HepG2 (cell line): Measurements from ENCODE around the gene NCOA1.
"Not testable (repeated sequence)": the region's sequence is repeated elsewhere in the genome, so short reads cannot be mapped to it uniquely, and the experiment has no call there.

Experiments used
- CTCF ChIP-seq: sonication (generic); formaldehyde crosslinking; IDR thresholded peaks from 2 replicates; pipeline ENCODE4 v1.5.0; 2020; ENCODE audit warnings: mild to moderate bottlenecking, missing genetic modification reagents, moderate library complexity
- JUN ChIP-seq: sonication (generic); formaldehyde crosslinking; IDR thresholded peaks from 2 replicates; pipeline ENCODE4 v1.4.0; 2020; ENCODE audit warnings: mild to moderate bottlenecking, missing genetic modification reagents
- POLR2AphosphoS5 ChIP-seq: IDR thresholded peaks from 2 replicates; pipeline ENCODE4 v1.6.1; 2012; ENCODE audit warnings: low read depth, low read length
- U2AF2 ChIP-seq: fragments of 200-400 bp; formaldehyde crosslinking; IDR thresholded peaks from 2 replicates; pipeline ENCODE4 v1.6.1; 2017; ENCODE audit warnings: low read depth, mild to moderate bottlenecking, low read length
- YY1 ChIP-seq: IDR thresholded peaks from 2 replicates; pipeline ENCODE4 v1.6.1; 2011; ENCODE audit warnings: low read length, low read depth, moderate library complexity, mild to moderate bottlenecking; ENCODE audit not compliant: insufficient read depth, insufficient replicate concordance

- TF ChIP-seq CTCF (CRISPR knock-in tag); U2AF2; POLR2AphosphoS5; YY1; JUN (CRISPR knock-in tag): not testable (repeated sequence)
Measured at GRCh38 chr2:24484677-24485076, 6.4 kb upstream of the NCOA1 start.
